HepG2 (cell line): ENCODE measurements around the gene ADRA2B. TPM values are rescaled to one million over a fixed set of nuclear protein-coding genes. Genes with fewer than 3 reads are reported as not detected.

Source experiments
- ATAC-seq: fragments of 200-7000 bp; cut with Tn5 transposase; 3 replicates; pipeline ENCODE4 v1.9.1; 2020; ENCODE audit warnings: mild to moderate bottlenecking, moderate library complexity
- BruUV-seq: library from RNA; stranded (reverse); fragments of 400-500 nt; replicated peaks from 2 replicates; lab custom pipeline; 2021; lab: Mats Ljungman, UMichigan
- CTCF ChIA-PET: fragments of 300-600 bp; formaldehyde crosslinking; extraction: SDS; loops from one replicate; lab custom pipeline; 2021; ENCODE audit warnings: low total read pairs, inconsistent platforms, low intra/inter-chr PET ratio; lab: Yijun Ruan, JAX
- POLR2A ChIA-PET: fragments of 350-600 bp; sonication (Branson Sonifier 250); formaldehyde crosslinking; loops from one replicate; lab custom pipeline; 2020; ENCODE audit warnings: antibody characterized with exemption, inconsistent platforms; lab: Yijun Ruan, JAX
- DNase-seq: peaks from one replicate; pipeline ENCODE4 v3.0.0-alpha.2; 2015; ENCODE audit warnings: low spot score
- FAIRE-seq: peaks from 3 replicates; lab custom pipeline; 2011; peaks lifted over from hg19 to GRCh38; lab: Jason Lieb, UNC
- H2AFZ ChIP-seq: one replicate; pipeline ENCODE4 v1.6.1; 2011; ENCODE audit warnings: low read length, inconsistent platforms
- H3K27ac ChIP-seq: fragments of 300-600 bp; 3 replicates; pipeline ENCODE4 v1.8.0; 2011; ENCODE audit warnings: mixed run types, mild to moderate bottlenecking, mixed read lengths, low read length, inconsistent platforms; ENCODE audit not compliant: insufficient read depth; ENCODE audit errors: extremely low read length
- H3K27me3 ChIP-seq, 2 experiments: fragments of 200-600 bp in 1 of 2; 2 replicates in 1 of 2; 3 replicates in 1 of 2; pipeline versions ENCODE4 v1.6.0 to v1.8.0; 2011; ENCODE audit warnings: low read length in 2 of 2, mild to moderate bottlenecking in 2 of 2, moderate library complexity in 2 of 2, inconsistent platforms in 1 of 2; ENCODE audit not compliant: insufficient read depth in 2 of 2, control insufficient read depth in 1 of 2
- H3K36me3 ChIP-seq, 2 experiments: fragments of 200-600 bp in 1 of 2; replicated peaks in 1 of 2; 2 replicates in 1 of 2; 3 replicates in 1 of 2; pipeline versions ENCODE4 v1.5.1 to v1.8.0; 2011; ENCODE audit warnings: low read length in 2 of 2, inconsistent platforms in 1 of 2; ENCODE audit not compliant: insufficient read depth in 2 of 2, control insufficient read depth in 1 of 2
- H3K4me1 ChIP-seq: 2 replicates; pipeline ENCODE4 v1.5.1; 2012; ENCODE audit warnings: low read length, inconsistent platforms; ENCODE audit not compliant: insufficient read depth
- H3K4me2 ChIP-seq: 2 replicates; pipeline ENCODE4 v1.6.0; 2011; ENCODE audit warnings: low read depth, low read length, inconsistent platforms
- H3K4me3 ChIP-seq, 3 experiments: fragments of 200-600 bp in 1 of 3; sonication (generic), shearing (Covaris generic) in 1 of 3; replicated peaks in 1 of 3; 2 replicates each; pipeline ENCODE4 v1.5.1; 2011 to 2016; ENCODE audit warnings: low read length in 3 of 3, inconsistent platforms in 2 of 3, low read depth in 2 of 3, mild to moderate bottlenecking in 2 of 3, control low read depth in 1 of 3, mixed read lengths in 1 of 3; ENCODE audit not compliant: insufficient read depth in 1 of 3
- H3K79me2 ChIP-seq: one replicate; pipeline ENCODE4 v1.6.1; 2011; ENCODE audit warnings: low read length, inconsistent platforms; ENCODE audit not compliant: insufficient read depth
- H3K9ac ChIP-seq: 2 replicates; pipeline ENCODE4 v1.6.0; 2011; ENCODE audit warnings: mild to moderate bottlenecking, low read depth, low read length, inconsistent platforms; ENCODE audit not compliant: insufficient read depth
- H3K9me3 ChIP-seq: 2 replicates; pipeline ENCODE4 v1.5.1; 2012; ENCODE audit warnings: mild to moderate bottlenecking, low read length
- H4K20me1 ChIP-seq: 2 replicates; pipeline ENCODE4 v1.6.0; 2011; ENCODE audit warnings: inconsistent platforms, mild to moderate bottlenecking, low read length, moderate library complexity; ENCODE audit not compliant: insufficient read depth
- ARID2 ChIP-seq: sonication (generic); formaldehyde crosslinking; IDR thresholded peaks from 2 replicates; pipeline ENCODE4 v1.8.1; 2022; ENCODE audit warnings: mild to moderate bottlenecking, missing genetic modification reagents, borderline replicate concordance
- MTF2 ChIP-seq: sonication (generic); formaldehyde crosslinking; IDR thresholded peaks from 2 replicates; pipeline ENCODE4 v1.5.0; 2020; ENCODE audit warnings: missing genetic modification reagents, borderline replicate concordance
- SALL2 ChIP-seq: sonication (generic); formaldehyde crosslinking; IDR thresholded peaks from 2 replicates; pipeline ENCODE4 v1.8.1; 2023; ENCODE audit warnings: mild to moderate bottlenecking, missing genetic modification reagents, inconsistent platforms
- SAP130 ChIP-seq: IDR thresholded peaks from 2 replicates; pipeline ENCODE4 v1.6.1; 2016; ENCODE audit warnings: low read depth
- ZNF205 ChIP-seq: IDR thresholded peaks from 2 replicates; pipeline ENCODE4 v1.6.1; 2018; ENCODE audit warnings: missing biosample characterization, missing genetic modification reagents
- ZNF230 ChIP-seq: sonication (generic); formaldehyde crosslinking; IDR thresholded peaks from 2 replicates; pipeline ENCODE4 v1.4.0; 2020; ENCODE audit warnings: mild to moderate bottlenecking, missing genetic modification reagents
- ZNF235 ChIP-seq: sonication (generic); formaldehyde crosslinking; IDR thresholded peaks from 2 replicates; pipeline ENCODE4 v1.8.1; 2023; ENCODE audit warnings: mild to moderate bottlenecking, missing genetic modification reagents, borderline replicate concordance
- ZNF567 ChIP-seq: sonication (generic); formaldehyde crosslinking; IDR thresholded peaks from 2 replicates; pipeline ENCODE4 v1.8.1; 2023; ENCODE audit warnings: mild to moderate bottlenecking, missing genetic modification reagents, borderline replicate concordance
- ZNF569 ChIP-seq: sonication (generic); formaldehyde crosslinking; IDR thresholded peaks from 2 replicates; pipeline ENCODE4 v1.5.0; 2020; ENCODE audit warnings: mild to moderate bottlenecking, missing genetic modification reagents, moderate library complexity, borderline replicate concordance
- ZNF577 ChIP-seq: sonication (generic); formaldehyde crosslinking; IDR thresholded peaks from 2 replicates; pipeline ENCODE4 v1.4.0; 2020; ENCODE audit warnings: mild to moderate bottlenecking, low read depth, missing genetic modification reagents, borderline replicate concordance
- WGBS: methylation state at CpG from one replicate; pipeline ENCODE4 v1.1.6; 2017; ENCODE audit warnings: low lambda C conversion rate; 5-methylcytosine and 5-hydroxymethylcytosine counted together
- in situ Hi-C: cut with HindIII; loops from 2 replicates; pipeline ENCODE4 v1.10.0; 2017; ENCODE audit warnings: low pct_unique_long_range_greater_than_20kb; ENCODE audit not compliant: extremely low pct_ligation_motif_present
- intact Hi-C: fragments of 100-400 bp; cut with micrococcal nuclease; formaldehyde crosslinking; loops from one replicate; pipeline ENCODE4 v1.10.0; 2022; ENCODE audit not compliant: unreplicated experiment
- polyA plus RNA-seq, 8 experiments: library from polyadenylated mRNA; depleted of rRNA in 3 of 8; stranded (reverse) in 7 of 8; unstranded in 1 of 8; fragments of >200 nt; fragmentation: Illumina TruSeq in 4 of 8; extraction: Trizol in 4 of 8; gene quantifications; 2 replicates each; pipeline versions ENCODE4 v1.2.1 to v1.2.3, GENCODE V29; 2011 to 2016; ENCODE audit warnings: low read depth in 4 of 8, missing spikeins in 1 of 8, mixed read lengths in 1 of 8; ENCODE audit not compliant: insufficient read depth in 1 of 8
- total RNA-seq, 5 experiments: library from RNA; depleted of rRNA; stranded (reverse); fragments of >200 nt; fragmentation: Illumina TruSeq; extraction: Trizol; gene quantifications; 2 replicates each; pipeline ENCODE4 v1.2.3, GENCODE V29; 2016; ENCODE audit warnings: low read depth in 1 of 5
- TF ChIP-seq, protein P1 (sequence below): sonication (generic); formaldehyde crosslinking; IDR thresholded peaks from 2 replicates; pipeline ENCODE4 v1.8.0; 2022; ENCODE audit warnings: mild to moderate bottlenecking, missing genetic modification reagents, moderate library complexity
- TF ChIP-seq, protein P2 (sequence below): sonication (generic); formaldehyde crosslinking; IDR thresholded peaks from 2 replicates; pipeline ENCODE4 v1.8.0; 2022; ENCODE audit warnings: low read depth, missing genetic modification reagents

The ADRA2B gene
- total and polyA plus RNA-seq, 2 of the 13 experiments (the other 11 are each of a cell fraction or from before 2014, with no cell fraction given) = not detected

DNA sequence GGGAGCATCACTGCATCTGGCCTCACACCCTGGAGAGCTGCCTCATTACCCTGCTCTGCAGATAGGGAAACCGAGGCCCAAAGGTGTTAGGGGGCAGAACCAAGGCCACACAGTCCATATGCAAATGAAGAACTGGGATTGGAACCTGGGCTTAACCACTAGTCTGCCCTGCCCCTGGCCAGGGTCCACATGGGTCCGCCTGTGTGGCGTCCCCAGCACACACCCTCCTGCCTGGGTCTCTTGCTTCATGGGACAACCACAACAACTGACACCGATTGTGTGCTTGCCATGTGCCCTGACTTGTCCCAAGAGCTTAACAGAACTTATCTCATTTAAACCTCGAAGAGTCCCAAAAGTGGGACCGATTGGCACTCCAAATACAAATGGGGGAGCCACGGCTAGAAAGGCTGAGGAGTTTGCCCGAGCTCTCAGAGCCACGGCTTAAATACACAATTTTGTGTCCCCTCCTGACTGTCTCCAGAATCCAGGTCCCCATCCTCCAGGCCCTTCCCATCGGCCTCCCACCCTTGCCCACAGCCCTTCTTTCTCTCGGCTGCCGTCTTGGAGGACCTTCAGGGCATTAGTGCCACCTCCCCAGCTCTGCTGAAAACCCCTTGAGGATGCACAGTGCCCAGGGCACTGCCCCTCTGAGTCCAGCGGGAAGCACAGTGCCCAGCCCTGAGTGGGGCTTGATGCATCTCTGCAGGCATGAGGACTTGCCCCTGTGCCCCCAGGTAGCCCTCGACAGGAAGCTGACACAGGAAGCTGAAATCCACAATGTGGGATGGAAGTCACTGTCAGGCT lies 34.6 kb upstream of the ADRA2B start:
- TF ChIP-seq ZNF205 (no peak), SAP130 (CRISPR knock-in tag) (no peak), ZNF235 (CRISPR knock-in tag) (no peak), ZNF567 (CRISPR knock-in tag) (no peak), SALL2 (CRISPR knock-in tag) (no peak), ZNF569 (CRISPR knock-in tag) (no peak), ZNF577 (CRISPR knock-in tag) (no peak), ARID2 (no peak), ZNF230 (CRISPR knock-in tag) (no peak), MTF2 (CRISPR knock-in tag) (no peak)
- TF ChIP-seq, protein P1, sequence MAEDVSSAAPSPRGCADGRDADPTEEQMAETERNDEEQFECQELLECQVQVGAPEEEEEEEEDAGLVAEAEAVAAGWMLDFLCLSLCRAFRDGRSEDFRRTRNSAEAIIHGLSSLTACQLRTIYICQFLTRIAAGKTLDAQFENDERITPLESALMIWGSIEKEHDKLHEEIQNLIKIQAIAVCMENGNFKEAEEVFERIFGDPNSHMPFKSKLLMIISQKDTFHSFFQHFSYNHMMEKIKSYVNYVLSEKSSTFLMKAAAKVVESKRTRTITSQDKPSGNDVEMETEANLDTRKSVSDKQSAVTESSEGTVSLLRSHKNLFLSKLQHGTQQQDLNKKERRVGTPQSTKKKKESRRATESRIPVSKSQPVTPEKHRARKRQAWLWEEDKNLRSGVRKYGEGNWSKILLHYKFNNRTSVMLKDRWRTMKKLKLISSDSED = no peak
- TF ChIP-seq, protein P2, sequence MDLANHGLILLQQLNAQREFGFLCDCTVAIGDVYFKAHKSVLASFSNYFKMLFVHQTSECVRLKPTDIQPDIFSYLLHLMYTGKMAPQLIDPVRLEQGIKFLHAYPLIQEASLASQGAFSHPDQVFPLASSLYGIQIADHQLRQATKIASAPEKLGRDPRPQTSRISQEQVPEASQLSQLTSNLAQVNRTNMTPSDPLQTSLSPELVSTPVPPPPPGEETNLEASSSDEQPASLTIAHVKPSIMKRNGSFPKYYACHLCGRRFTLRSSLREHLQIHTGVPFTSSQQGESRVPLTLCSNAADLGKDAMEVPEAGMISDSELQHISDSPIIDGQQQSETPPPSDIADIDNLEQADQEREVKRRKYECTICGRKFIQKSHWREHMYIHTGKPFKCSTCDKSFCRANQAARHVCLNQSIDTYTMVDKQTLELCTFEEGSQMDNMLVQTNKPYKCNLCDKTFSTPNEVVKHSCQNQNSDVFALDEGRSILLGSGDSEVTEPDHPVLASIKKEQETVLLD (CRISPR knock-in tag) = no peak
- peaks cover 18 to 72% of the 10 kb centered on the region in 2 experiments; a peak in 4 of 5 replicates for H3K27me3 ChIP-seq
- H3K9me3 ChIP-seq = no peaks in the 10 kb centered on the region
- intact Hi-C loops = no loop called here
- no peaks in the 10 kb centered on the region for H3K36me3 ChIP-seq
- peaks cover 11% of the 10 kb centered on the region for H3K4me1 ChIP-seq
- in situ Hi-C loops = no loop called here
- H3K4me2 ChIP-seq = no peak overlapping the region
- no peaks in the 10 kb centered on the region for H4K20me1 ChIP-seq
- no TSS peak for BruUV-seq
- 35% methylated on average over 14 of the region's 14 CpGs for WGBS
- no peak overlapping the region for H3K4me3 ChIP-seq
- no peaks in the 10 kb centered on the region for H3K79me2 ChIP-seq
- DNase-seq (no peak), FAIRE-seq (no peak), ATAC-seq (no peak)
- no peak overlapping the region for H3K27ac ChIP-seq
- no peak overlapping the region for H2AFZ ChIP-seq
- CTCF ChIA-PET = no interaction called here
- POLR2A ChIA-PET = no interaction called here
- no peak overlapping the region for H3K9ac ChIP-seq
